GM21360 (cell line): ENCODE results near the gene DSEL.

ENCODE experiments used
- ATAC-seq: cut with Tn5 transposase; IDR thresholded peaks from one replicate; pipeline ENCODE4 v1.9.1; 2021; ENCODE audit warnings: mild to moderate bottlenecking, moderate library complexity; ENCODE audit not compliant: unreplicated experiment

Gene DSEL

GRCh38 chr18:67516539-67517443, at the start of gene DSEL:
TSS of gene DSEL (minus strand) at chr18:67516720. CDS start at chr18:67514608, 2,112 bp downstream.
- ATAC-seq = peak; percentile 98

GRCh38 chr18:67553437-67553836, 36.9 kb upstream of the DSEL start:
- ATAC-seq = no peak

DNA sequence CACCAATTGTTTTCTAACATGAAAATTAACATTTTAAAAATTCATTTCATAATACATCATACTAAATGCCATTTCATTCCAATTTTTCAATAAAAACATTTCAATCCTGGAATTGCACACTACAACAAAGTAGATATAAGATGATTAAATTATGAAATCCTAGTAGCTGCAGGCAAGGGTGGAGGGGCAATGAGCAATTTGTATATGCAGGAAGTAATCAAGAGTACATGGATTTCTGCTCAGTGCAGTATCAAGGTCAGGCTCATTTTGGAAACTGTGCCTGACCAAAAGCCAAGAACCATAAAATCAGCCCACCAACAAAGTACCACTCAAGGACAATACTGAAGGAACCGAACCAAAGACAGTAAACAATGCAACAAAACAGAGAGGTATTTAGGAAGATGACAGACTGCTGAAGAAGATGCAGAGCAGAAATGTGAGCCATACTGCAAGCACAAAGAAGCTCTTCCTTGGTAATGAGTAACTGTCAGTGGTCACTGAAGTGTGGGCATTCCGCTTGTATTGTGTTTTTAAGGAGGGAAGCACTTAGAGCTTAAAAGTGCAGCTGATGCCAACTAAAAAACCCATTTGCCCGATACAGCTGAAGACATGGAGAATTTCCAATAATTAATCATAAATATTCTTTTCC, 34.5 kb upstream of the DSEL start:
- no peak for ATAC-seq

GRCh38 chr18:67549946-67550345, 33.4 kb upstream of the DSEL start:
- ATAC-seq = no peak

DNA sequence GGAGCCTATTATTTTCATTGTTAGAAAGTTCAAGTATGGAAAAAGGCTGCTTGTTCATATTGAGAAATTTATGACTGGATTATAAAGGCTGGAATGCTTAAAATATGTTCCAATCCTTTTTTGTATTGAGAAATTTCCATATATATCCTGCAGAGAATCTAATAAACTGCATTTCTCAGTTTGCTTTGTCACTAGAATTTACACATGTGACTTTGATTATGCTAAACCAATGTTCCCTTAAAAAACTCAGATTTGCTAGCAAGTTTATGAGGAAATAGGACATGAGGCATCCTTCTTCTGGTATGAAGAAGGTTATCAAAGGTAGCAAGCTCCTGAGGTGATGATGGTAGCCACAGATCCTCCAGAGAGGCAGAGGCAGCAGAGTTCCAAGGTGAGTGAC, 29.2 kb upstream of the DSEL start:
- ATAC-seq = no peak

- no peak for ATAC-seq
Measured at GRCh38 chr18:67540559-67540958, 24.0 kb upstream of the DSEL start.

GRCh38 chr18:67531929-67532328, 15.4 kb upstream of the DSEL start:
- no peak for ATAC-seq

DNA sequence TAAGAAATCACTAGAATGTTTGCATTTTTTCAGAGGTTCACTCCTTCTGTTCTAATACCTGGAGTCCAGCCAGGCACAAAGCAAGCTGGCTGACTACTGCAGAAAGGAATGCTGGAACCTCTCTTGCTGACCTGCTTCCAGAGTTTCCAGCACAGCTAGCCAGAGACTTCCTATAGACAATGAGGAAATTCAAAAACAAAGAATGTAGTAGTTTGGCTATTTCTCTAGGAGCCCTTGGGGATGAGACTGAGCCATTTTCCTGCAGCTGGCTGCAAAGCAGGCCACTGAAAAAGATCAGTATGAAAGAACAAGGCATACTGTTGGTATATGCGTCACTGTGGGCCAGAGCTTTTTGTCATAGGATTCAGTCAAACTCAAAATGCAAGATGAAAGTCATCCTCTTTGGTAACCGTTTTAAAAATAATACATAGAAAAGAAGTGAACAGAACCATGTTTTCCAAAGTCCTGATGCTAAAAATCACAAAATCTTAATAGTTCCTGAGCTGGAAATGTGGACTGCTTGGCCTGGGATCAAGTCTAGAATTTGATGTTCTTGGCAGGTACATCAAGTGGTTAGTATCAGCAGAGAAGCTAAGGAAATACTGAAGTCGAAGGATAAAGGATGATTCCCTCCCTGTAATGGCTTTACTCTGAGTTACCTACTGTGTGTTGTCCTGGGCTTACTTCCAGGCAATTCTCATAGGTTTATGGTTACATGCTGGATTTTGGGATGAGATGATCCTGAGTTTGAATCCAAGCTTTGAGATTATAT, 9.0 kb upstream of the DSEL start:
- ATAC-seq = no peak

DNA sequence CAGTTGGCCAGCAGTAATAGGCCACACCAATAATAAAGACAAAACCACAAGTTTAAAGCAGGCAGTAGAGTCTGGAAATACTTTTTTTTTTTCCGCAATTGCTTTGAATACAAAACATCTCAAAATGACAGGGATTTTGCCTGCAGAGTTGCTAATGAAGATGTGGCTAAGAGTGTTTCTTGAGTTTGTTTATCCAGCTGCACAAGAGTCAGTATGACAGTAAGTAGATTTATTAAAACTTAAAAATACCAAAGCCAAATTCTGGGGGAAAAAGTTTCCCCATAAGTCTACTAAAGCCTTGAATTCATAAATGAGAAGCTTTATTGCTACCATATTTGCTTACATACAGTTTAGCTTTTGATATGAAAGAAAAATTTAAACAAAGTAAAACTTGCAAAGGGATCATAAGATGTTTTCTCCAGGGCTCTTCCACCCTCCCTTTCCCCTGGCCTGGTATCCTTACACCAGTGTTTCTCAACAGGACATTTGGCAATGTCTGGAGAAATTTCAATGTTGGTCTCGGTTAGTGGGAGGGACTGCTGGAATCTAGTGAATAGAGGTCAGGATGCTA, 3.9 kb upstream of the DSEL start:
- no peak for ATAC-seq

DNA sequence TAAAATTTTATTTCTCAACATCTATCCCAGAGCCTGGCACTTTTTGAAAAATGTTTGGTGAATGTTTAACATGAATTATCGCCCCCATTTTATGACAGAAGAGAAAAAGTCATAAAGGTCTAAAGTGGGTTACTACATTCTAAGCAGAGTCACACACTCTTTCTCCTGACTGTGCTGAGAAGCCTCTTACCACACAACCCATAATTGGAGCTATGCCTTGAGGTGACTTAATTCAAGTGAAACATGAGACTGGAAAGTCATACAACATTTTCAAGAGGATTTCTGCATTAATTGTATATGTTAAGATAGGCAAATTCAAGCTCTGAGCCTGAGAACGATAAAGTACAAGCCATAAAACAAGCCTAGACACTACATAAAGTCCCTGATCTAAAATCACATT, 3.1 kb upstream of the DSEL start:
- no peak for ATAC-seq

DNA sequence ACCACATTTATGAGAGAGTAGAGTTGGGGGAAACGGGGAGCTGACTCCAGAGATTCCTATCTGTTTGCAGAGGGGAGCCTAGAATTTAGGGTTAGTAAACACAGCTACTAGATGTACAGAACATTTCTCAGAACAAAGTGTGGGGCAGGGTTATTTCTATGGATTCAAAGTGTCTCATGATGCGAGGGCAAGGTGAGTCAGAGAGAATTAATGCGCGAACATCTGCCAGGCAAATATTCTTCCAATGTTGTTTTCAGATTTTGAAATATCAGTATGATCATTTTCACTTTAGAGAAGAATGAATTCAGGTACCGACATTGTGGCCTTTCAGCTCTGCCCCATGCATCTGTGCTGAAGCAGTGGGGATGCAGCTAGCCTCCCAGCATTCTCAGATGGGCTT, 2.0 kb upstream of the DSEL start:
- no peak for ATAC-seq

- ATAC-seq = no peak
Measured at GRCh38 chr18:67517444-67517765, 885 bp upstream of the DSEL start.

DNA sequence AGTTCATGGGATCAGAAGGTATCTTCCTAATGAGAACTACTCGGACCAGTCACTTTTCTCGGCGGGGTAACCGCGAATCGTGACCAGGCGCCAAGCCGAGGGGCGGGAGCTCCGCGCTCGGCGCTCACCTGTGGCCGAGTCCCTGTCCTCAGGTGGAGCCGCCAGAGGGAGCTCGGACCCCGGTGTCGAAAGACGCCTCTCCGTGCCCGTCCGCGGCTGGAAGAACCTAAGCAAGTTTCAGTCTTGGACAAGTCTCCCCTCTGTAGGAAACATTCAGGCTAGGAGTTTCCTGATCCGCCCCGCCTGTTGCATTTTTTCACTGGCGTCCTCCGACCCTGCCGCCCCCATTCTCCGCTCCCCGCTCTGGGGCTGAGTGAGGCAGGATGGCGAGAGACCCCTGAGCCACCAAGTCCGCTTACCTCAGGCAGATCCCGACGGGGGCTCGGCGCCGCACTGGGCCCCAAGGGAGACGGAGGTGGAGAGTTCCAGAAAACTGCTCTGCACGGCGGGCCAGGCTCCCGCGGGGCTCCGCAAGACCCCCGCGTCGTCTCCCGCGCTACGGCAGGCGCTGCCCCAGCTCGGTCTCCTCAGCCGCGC, 480 bp downstream of the DSEL start:
- peak; percentile 30 for ATAC-seq

DNA sequence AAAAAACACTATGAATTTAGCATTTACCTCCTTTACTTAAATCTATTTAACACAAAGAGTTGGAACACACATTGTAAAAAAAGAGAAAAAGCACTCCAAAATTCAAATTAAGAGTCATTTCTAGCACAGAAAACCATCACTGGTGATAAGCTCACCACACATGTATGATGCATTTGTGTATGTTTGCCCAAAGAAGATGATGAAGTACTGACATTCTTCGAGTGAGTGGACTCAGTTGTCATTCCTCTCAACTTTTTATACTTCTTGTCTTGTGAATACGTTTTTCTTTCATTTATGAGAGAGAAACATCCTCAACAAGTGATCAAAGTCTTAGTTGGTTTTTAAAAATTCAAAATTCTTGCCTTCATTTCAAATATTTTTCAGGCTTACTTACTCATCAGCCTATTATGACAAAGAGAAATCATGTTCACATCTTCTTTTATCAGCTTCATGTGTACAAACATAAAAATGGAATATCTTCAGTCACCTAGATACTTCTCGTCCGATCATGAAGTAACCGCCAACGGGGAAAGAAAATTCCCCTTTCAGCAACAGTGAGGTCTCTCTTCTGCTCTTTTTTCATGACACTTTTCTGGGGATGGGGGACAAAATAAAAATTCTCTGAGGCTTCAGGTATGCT, 1.5 kb downstream of the DSEL start:
- ATAC-seq = no peak

GRCh38 chr18:67514465-67514864, 2.1 kb downstream of the DSEL start:
- ATAC-seq = no peak

- no peak for ATAC-seq
Measured at GRCh38 chr18:67513280-67513679, 3.2 kb downstream of the DSEL start.

GRCh38 chr18:67511840-67512239, 4.7 kb downstream of the DSEL start:
- no peak for ATAC-seq

DNA sequence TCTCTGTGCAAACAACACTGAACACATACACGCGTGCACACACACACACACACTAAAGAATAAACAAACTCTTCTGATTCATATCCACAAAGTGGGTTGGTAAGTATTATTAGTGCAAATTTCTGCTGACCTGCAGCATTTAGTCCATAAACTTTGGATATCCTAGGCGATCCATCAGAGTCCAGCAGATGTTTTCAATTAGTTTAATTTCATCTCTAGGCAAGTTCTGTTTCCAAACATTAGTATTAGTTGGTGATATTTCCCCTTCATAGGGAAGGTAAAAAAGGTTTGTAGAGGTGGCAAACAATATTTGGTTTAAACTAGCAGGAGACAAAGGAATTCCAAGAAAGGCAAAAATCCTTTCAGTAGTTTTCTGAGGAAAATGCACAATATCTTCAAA, 5.7 kb downstream of the DSEL start:
- no peak for ATAC-seq

GRCh38 chr18:67509741-67510391, 6.7 kb downstream of the DSEL start:
- ATAC-seq = no peak

GRCh38 chr18:67508146-67508545, 8.4 kb downstream of the DSEL start:
- no peak for ATAC-seq
